ENCODE measurements around the gene JAK2. TPM values are rescaled to one million over a fixed set of nuclear protein-coding genes. Genes with fewer than 3 reads are reported as not detected.

JAK2 gene
- total RNA-seq, 3 donors from 2014 or later = 17.0 to 24.4 (median 17.5) TPM

DNA sequence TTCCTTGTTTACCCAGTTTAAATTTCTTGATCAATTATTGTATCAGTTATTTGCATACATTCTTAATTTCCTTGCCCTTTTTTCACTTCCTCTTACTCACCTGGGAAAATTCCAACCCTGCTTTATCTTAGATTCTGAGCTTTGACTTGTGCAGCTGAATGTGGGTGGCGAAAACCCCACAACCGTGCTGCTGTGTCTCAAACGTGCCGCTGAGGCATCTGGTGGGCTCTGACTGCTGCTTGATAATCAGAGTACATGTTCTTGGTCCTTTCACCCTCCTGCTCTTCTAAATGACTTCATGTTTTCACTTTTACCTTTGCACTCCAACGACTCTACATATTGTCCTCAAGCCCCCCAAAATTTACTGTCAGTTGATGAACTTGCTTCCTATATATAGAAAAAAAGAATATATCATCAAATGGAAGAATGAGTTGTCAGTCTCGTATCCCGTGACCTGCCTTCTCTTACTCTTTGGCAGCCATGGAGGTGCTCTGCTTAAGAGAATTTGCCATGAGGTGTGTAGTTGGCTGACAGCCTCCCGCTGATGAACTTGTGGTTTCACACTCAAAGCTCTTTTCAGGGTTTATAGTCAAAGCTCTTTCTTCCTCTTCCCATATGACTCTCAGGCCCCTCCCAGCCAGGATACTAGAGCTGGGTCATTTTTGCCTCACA is 14.0 kb upstream of the JAK2 start:
- Histone ChIP-seq H3K36me3 (ENCODE audit: low read depth) (no peaks in the 10 kb centered on the region), H3K4me3 (no peak overlapping the region), H3K9me3 (no peaks in the 10 kb centered on the region), H3K4me1 (ENCODE audit: low read depth) (no peaks in the 10 kb centered on the region)
- TF ChIP-seq, protein P1, sequence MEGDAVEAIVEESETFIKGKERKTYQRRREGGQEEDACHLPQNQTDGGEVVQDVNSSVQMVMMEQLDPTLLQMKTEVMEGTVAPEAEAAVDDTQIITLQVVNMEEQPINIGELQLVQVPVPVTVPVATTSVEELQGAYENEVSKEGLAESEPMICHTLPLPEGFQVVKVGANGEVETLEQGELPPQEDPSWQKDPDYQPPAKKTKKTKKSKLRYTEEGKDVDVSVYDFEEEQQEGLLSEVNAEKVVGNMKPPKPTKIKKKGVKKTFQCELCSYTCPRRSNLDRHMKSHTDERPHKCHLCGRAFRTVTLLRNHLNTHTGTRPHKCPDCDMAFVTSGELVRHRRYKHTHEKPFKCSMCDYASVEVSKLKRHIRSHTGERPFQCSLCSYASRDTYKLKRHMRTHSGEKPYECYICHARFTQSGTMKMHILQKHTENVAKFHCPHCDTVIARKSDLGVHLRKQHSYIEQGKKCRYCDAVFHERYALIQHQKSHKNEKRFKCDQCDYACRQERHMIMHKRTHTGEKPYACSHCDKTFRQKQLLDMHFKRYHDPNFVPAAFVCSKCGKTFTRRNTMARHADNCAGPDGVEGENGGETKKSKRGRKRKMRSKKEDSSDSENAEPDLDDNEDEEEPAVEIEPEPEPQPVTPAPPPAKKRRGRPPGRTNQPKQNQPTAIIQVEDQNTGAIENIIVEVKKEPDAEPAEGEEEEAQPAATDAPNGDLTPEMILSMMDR (IDR thresholded peaks at IDR 0.05) = no peak
- intact Hi-C loops (cut with DNase I, micrococcal nuclease) = no loop called here
- DNase-seq (peak in 1 of 3 donors; percentile 22), ATAC-seq (peak; percentile 71)

DNA sequence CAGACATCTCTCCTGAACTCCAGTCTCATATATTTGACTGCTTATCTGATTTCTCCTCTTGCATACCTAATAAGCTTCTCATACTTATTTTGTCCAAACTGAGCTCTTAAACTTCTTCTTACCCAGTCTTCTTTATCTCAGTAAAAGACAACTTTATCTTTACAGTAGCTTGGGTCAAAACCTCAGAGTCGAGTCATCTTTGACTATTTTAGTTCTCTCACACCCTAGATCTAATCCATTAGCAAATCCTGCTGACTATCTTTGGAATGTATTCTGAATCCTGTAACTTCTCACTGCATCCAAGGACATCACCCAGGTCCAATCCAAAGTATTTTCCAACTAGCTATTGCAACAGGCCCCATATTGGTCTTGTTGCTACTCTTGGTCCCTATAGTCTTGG is 11.8 kb upstream of the JAK2 start:
- H3K4me1 ChIP-seq (ENCODE audit: low read depth) = no peaks in the 10 kb centered on the region
- H3K4me3 ChIP-seq = no peak overlapping the region
- ATAC-seq (no peak), DNase-seq (no peak)
- H3K36me3 ChIP-seq (ENCODE audit: low read depth) = no peaks in the 10 kb centered on the region
- TF ChIP-seq, protein P1 (IDR thresholded peaks at IDR 0.05) = no peak
- H3K9me3 ChIP-seq = no peaks in the 10 kb centered on the region
- intact Hi-C loops (cut with DNase I, micrococcal nuclease) = no loop called here

DNA sequence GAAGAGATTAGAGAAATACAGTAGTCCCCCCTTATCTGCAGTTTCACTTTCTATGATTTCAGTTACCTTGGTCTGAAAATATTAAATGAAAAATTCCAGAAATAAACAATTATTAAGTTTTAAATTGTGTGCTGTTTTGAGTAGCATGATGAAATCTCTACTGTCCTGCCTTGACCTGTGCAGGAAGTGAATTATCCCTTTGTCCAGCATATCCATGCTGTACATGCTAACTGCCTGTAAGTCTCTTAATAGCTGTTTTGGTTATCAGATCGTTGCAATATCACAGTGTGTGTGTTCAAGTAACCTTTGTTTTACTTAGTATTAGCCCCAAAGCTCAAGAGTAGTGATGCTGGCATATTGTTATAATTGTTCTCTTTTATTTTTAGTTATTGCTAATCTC is 11.2 kb upstream of the JAK2 start:
- DNase-seq = no peak
- intact Hi-C loops (cut with DNase I, micrococcal nuclease) = no loop called here
- Histone ChIP-seq H3K4me3 (no peak overlapping the region), H3K4me1 (ENCODE audit: low read depth) (no peaks in the 10 kb centered on the region), H3K36me3 (ENCODE audit: low read depth) (no peaks in the 10 kb centered on the region), H3K9me3 (no peaks in the 10 kb centered on the region)
- TF ChIP-seq, protein P1 (IDR thresholded peaks at IDR 0.05) = no peak
- ATAC-seq = no peak

DNA sequence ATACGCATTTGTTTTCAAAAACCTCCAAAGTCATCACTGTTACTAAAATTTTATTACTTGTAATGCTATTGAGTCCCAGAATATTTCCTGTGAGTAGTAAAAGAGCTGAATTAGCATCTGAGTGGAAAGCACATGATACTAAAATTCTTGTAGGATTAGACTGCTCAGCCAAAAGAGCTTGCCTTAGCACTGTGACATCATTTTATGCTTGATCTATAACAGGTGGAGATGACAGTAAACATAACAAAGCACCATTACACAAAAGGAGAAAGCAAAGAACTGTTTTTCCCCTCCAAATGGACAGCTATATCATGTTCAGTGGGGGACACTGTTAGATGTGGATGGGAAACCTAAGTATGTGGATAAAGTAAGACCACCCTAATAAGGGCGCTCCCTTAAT is 5.8 kb upstream of the JAK2 start:
- no peaks in the 10 kb centered on the region for H3K9me3 ChIP-seq

DNA sequence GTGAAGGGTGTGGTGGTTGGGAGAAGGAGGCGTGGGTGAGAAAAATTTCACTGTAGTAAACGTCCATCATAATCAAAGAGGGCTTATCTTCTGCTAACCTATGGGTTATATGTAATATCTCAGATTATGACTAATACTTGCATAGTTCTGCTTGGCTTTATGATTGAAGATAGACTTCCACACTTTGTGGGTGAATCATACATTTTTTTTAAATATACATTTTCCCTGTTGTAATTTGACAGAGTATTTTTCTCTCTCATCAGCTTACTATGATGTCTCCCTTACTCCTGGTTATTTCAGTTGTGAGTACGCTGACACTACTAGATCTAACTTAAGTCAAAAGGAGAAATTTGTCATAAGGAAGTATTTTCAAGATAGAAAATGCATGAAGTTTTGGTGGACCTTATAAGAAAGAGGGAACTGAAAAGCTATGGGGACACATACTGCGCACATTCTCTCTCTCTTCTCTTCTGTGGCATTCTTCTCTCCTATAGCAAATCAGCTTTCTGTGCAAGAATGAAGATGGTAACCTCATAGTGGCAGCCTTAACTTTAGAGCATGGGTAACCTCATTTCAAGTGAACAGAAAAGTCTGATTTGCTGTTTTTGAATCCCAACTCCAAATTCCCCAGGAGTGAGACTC is 4.9 kb upstream of the JAK2 start:
- no peaks in the 10 kb centered on the region for H3K9me3 ChIP-seq

More for the DNA sequence above, 5.8 kb upstream of the JAK2 start:
- Histone ChIP-seq H3K4me3 (no peak overlapping the region), H3K36me3 (ENCODE audit: low read depth) (no peaks in the 10 kb centered on the region), H3K4me1 (ENCODE audit: low read depth) (peaks cover 6% of the 10 kb centered on the region)
- no peak for DNase-seq
- TF ChIP-seq, protein P1 (IDR thresholded peaks at IDR 0.05) = no peak
- ATAC-seq = peak; percentile 30
- intact Hi-C loops (cut with DNase I, micrococcal nuclease) = no loop called here

More for the DNA sequence above, 4.9 kb upstream of the JAK2 start:
- Histone ChIP-seq H3K4me3 (no peak overlapping the region), H3K36me3 (ENCODE audit: low read depth) (no peaks in the 10 kb centered on the region), H3K4me1 (ENCODE audit: low read depth) (peaks cover 6% of the 10 kb centered on the region)
- ATAC-seq (no peak), DNase-seq (no peak)
- intact Hi-C loops (cut with DNase I, micrococcal nuclease) = loop anchor here (10.0 kb wide), 2 partner anchors 185 to 215 kb away; partner anchors contain the start of gene RCL1 (in 1 of the 2)
- TF ChIP-seq, protein P1 (IDR thresholded peaks at IDR 0.05) = no peak
